ENCODE measurements around the gene DMWD.

DMWD gene

GRCh38 chr19:45785781-45786532, 6.7 kb downstream of the DMWD start:
- no peak for DNase-seq

- DNase-seq = no peak
These were observed 7.5 kb downstream of the DMWD start for GRCh38 chr19:45785097-45785496.

- DNase-seq = no peak
These were observed 8.5 kb downstream of the DMWD start for GRCh38 chr19:45784096-45784495.

GRCh38 chr19:45782820-45783785, 9.5 kb downstream of the DMWD start:
- no peak for DNase-seq

GRCh38 chr19:45782162-45782691, 10.4 kb downstream of the DMWD start, which contains the start of gene DMPK:
TSS of gene DMPK (minus strand) at chr19:45782490. CDS start at chr19:45782352, 138 bp downstream.
- no peak for DNase-seq

GRCh38 chr19:45781214-45782161, 11.2 kb downstream of the DMWD start:
- DNase-seq = peak; percentile 83

- DNase-seq = no peak
These were observed 12.0 kb downstream of the DMWD start for GRCh38 chr19:45780448-45781213.

GRCh38 chr19:45780146-45780447, 12.5 kb downstream of the DMWD start:
- no peak for DNase-seq

- peak; percentile 82 for DNase-seq
These were observed 13.2 kb downstream of the DMWD start for GRCh38 chr19:45779231-45780145.

GRCh38 chr19:45778010-45778661, 14.5 kb downstream of the DMWD start:
- no peak for DNase-seq

- DNase-seq = no peak
These were observed 15.2 kb downstream of the DMWD start for GRCh38 chr19:45777395-45777961.

GRCh38 chr19:45774765-45775164, 17.9 kb downstream of the DMWD start:
- no peak for DNase-seq

GRCh38 chr19:45773384-45773783, 19.3 kb downstream of the DMWD start:
- peak; percentile 18 for DNase-seq

GRCh38 chr19:45772912-45773311, 19.7 kb downstream of the DMWD start:
- DNase-seq = no peak

- DNase-seq = no peak
These were observed 20.4 kb downstream of the DMWD start for GRCh38 chr19:45772130-45772840.

GRCh38 chr19:45771311-45771933, 21.2 kb downstream of the DMWD start:
- DNase-seq = no peak

- peak; percentile 91 for DNase-seq
These were observed 22.2 kb downstream of the DMWD start for GRCh38 chr19:45770192-45771101.

All from RPMI8226 (cell line).